IMR-90 (cell line): ENCODE results near the gene NRP1.

Source experiments
- BHLHE40 ChIP-seq: fragments of 150-350 bp; IDR thresholded peaks from 2 replicates; pipeline ENCODE4 v1.6.1; 2016; ENCODE audit warnings: mild to moderate bottlenecking, low read depth, low read length
- CEBPB ChIP-seq: IDR thresholded peaks from 2 replicates; pipeline ENCODE4 v1.6.1; 2012; ENCODE audit warnings: low read depth, low read length, improper control_type of control experiment
- CHD1 ChIP-seq: IDR thresholded peaks from 2 replicates; pipeline ENCODE4 v1.6.1; 2012; ENCODE audit warnings: low read depth, low read length, improper control_type of control experiment
- CTCF ChIP-seq: conservative IDR thresholded peaks from 2 replicates; pipeline ENCODE4 v1.5.1; 2012; ENCODE audit warnings: mild to moderate bottlenecking, low read depth, low read length, improper control_type of control experiment
- ELK1 ChIP-seq: fragments of 150-350 bp; IDR thresholded peaks from 2 replicates; pipeline ENCODE4 v1.6.1; 2016; ENCODE audit warnings: low read depth, mild to moderate bottlenecking, low read length, moderate library complexity, borderline replicate concordance
- MAFK ChIP-seq: IDR thresholded peaks from 2 replicates; pipeline ENCODE4 v1.6.1; 2012; ENCODE audit warnings: low read depth, low read length, improper control_type of control experiment
- MXI1 ChIP-seq: IDR thresholded peaks from 2 replicates; pipeline ENCODE4 v1.6.1; 2012; ENCODE audit warnings: low read depth, mild to moderate bottlenecking, low read length, moderate library complexity, borderline replicate concordance
- POLR2A ChIP-seq: IDR thresholded peaks from 2 replicates; pipeline ENCODE4 v1.6.1; 2012; ENCODE audit warnings: mild to moderate bottlenecking, low read depth, low read length
- RFX5 ChIP-seq: IDR thresholded peaks from 2 replicates; pipeline ENCODE4 v1.8.0; 2012; ENCODE audit warnings: low read depth, mild to moderate bottlenecking, low read length, moderate library complexity
- USF2 ChIP-seq: fragments of 150-350 bp; IDR thresholded peaks from 2 replicates; pipeline ENCODE4 v1.6.1; 2017; ENCODE audit warnings: mild to moderate bottlenecking, antibody characterized with exemption, low read length, low read depth

- no peak for TF ChIP-seq CTCF
- no peak for TF ChIP-seq BHLHE40
- no peak for TF ChIP-seq POLR2A
- no peak for TF ChIP-seq RFX5
- no peak for TF ChIP-seq MXI1
- no peak for TF ChIP-seq MAFK
- no peak for TF ChIP-seq USF2
- TF ChIP-seq CEBPB = no peak
- TF ChIP-seq CHD1 = no peak
- TF ChIP-seq ELK1 = no peak
These were observed 187.5 kb downstream of the NRP1 start for GRCh38 chr10:33147013-33147310.
